IPS-18a (cell line): ENCODE data around the gene FBXO2.

Experiments used
- H3K27ac ChIP-seq: one replicate; pipeline ENCODE4 v1.5.1; 2013; ENCODE audit warnings: low read length
- H3K27me3 ChIP-seq: one replicate; pipeline ENCODE4 v1.6.1; 2013; ENCODE audit warnings: mild to moderate bottlenecking, low read length; ENCODE audit not compliant: control insufficient read depth, insufficient read depth
- H3K36me3 ChIP-seq: one replicate; pipeline ENCODE4 v1.6.1; 2013; ENCODE audit warnings: low read depth, low read length; ENCODE audit not compliant: control insufficient read depth
- H3K4me1 ChIP-seq: one replicate; pipeline ENCODE4 v1.6.1; 2013; ENCODE audit warnings: low read depth, low read length; ENCODE audit not compliant: control insufficient read depth
- H3K4me3 ChIP-seq: one replicate; pipeline ENCODE4 v1.5.1; 2013; ENCODE audit warnings: low read length
- H3K9ac ChIP-seq: one replicate; pipeline ENCODE4 v1.6.1; 2013; ENCODE audit warnings: mild to moderate bottlenecking, low read length, moderate library complexity
- H3K9me3 ChIP-seq: one replicate; pipeline ENCODE4 v1.6.1; 2013; ENCODE audit warnings: low read depth, low read length; ENCODE audit not compliant: control insufficient read depth

The FBXO2 gene

GRCh38 chr1:11659748-11660147, 5.5 kb upstream of the FBXO2 start:
- no peak overlapping the region for H3K9ac ChIP-seq
- H3K9me3 ChIP-seq, result no peaks in the 10 kb centered on the region
- peaks cover 7% of the 10 kb centered on the region for H3K4me1 ChIP-seq
- no peak overlapping the region for H3K4me3 ChIP-seq
- peaks cover 6% of the 10 kb centered on the region for H3K36me3 ChIP-seq
- peaks cover 7% of the 10 kb centered on the region for H3K27me3 ChIP-seq
- H3K27ac ChIP-seq, result no peak overlapping the region

DNA sequence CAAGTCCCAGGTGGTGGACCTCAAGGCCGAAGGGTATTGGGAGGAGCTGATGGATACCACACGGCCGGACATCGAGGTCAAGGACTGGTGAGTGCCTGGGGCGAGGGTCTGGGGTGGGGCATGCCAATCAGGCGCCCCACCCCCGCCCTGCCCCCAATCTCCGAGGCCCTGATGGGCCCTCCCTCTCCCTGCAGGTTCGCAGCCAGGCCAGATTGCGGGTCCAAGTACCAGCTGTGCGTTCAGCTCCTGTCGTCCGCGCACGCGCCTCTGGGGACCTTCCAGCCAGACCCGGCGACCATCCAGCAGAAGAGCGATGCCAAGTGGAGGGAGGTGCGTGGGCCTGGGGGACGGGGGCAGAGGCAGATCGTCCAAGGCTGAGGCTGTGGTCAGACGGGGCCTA, 4.3 kb upstream of the FBXO2 start:
- Histone ChIP-seq H3K27ac (no peak overlapping the region), H3K9ac (no peak overlapping the region), H3K4me1 (peaks cover 7% of the 10 kb centered on the region), H3K9me3 (no peaks in the 10 kb centered on the region), H3K4me3 (no peak overlapping the region), H3K27me3 (peaks cover 10% of the 10 kb centered on the region), H3K36me3 (peaks cover 6% of the 10 kb centered on the region)

GRCh38 chr1:11657654-11658053, 3.4 kb upstream of the FBXO2 start:
- H3K9me3 ChIP-seq, result no peaks in the 10 kb centered on the region
- peaks cover 15% of the 10 kb centered on the region for H3K27me3 ChIP-seq
- H3K4me3 ChIP-seq, result no peak overlapping the region
- no peak overlapping the region for H3K9ac ChIP-seq
- peaks cover 6% of the 10 kb centered on the region for H3K36me3 ChIP-seq
- H3K4me1 ChIP-seq, result peaks cover 14% of the 10 kb centered on the region
- no peak overlapping the region for H3K27ac ChIP-seq

- peak overlapping the region; percentile 62 for H3K4me3 ChIP-seq
- no peak overlapping the region for H3K27ac ChIP-seq
- peak overlapping the region; percentile 32 for H3K9ac ChIP-seq
- H3K36me3 ChIP-seq, result peaks cover under 1% of the 10 kb centered on the region
- H3K4me1 ChIP-seq, result peaks cover 14% of the 10 kb centered on the region
- no peaks in the 10 kb centered on the region for H3K9me3 ChIP-seq
- H3K27me3 ChIP-seq, result peaks cover 40% of the 10 kb centered on the region
Measured at GRCh38 chr1:11654939-11655808, 945 bp upstream of the FBXO2 start.

DNA sequence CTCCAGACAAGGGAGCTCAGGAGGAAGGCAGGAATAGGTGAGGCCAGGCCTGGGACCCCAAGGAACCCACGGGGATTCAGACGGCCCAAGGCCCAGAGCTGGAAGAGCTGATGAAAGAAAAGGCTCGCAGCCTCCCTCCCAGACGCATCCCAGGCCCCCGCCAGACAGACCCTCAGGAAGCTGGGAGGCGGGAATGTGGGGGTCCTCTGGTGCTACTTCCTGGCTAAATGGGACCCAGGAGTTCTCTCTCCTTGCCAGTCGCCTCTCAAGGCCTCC, 430 bp downstream of the FBXO2 start:
- Histone ChIP-seq H3K4me3 (peak overlapping the region; percentile 61), H3K9me3 (no peaks in the 10 kb centered on the region), H3K9ac (peak overlapping the region; percentile 13), H3K36me3 (no peaks in the 10 kb centered on the region), H3K27me3 (peaks cover 50% of the 10 kb centered on the region), H3K4me1 (peaks cover 14% of the 10 kb centered on the region), H3K27ac (no peak overlapping the region)

- H3K27ac ChIP-seq, result no peak overlapping the region
- peak overlapping the region; percentile 13 for H3K9ac ChIP-seq
- no peaks in the 10 kb centered on the region for H3K36me3 ChIP-seq
- no peaks in the 10 kb centered on the region for H3K9me3 ChIP-seq
- peak overlapping the region; percentile 61 for H3K4me3 ChIP-seq
- H3K27me3 ChIP-seq, result peaks cover 50% of the 10 kb centered on the region
- peaks cover 14% of the 10 kb centered on the region for H3K4me1 ChIP-seq
Measured at GRCh38 chr1:11653101-11653860, 948 bp downstream of the FBXO2 start.

- Histone ChIP-seq H3K9me3 (no peaks in the 10 kb centered on the region), H3K36me3 (no peaks in the 10 kb centered on the region), H3K4me3 (no peak overlapping the region), H3K27me3 (peaks cover 50% of the 10 kb centered on the region), H3K9ac (no peak overlapping the region), H3K4me1 (peaks cover 14% of the 10 kb centered on the region), H3K27ac (no peak overlapping the region)
Measured at GRCh38 chr1:11652203-11652780, 1.9 kb downstream of the FBXO2 start.

DNA sequence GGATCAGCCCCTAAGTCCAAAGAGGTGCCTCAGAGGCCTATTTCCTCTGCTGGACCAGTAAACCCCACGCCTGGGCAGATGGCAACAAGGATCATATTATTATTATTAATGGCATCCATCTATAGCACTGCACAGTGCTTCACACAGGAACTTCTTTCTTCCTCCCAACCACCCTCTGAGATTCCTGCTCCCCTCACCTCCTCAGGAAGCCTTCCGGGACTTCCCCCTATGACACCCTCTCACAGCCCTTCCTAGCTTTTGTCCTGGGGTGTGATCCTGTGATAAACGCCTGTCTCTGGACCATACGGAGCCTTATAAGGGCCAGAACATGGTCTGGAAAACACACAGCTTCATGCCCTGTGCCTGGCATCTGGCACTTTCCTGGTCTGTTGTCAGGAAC, 3.2 kb downstream of the FBXO2 start:
- peaks cover 50% of the 10 kb centered on the region for H3K27me3 ChIP-seq
- H3K36me3 ChIP-seq, result no peaks in the 10 kb centered on the region
- no peaks in the 10 kb centered on the region for H3K9me3 ChIP-seq
- H3K4me3 ChIP-seq, result peak overlapping the region; percentile 7
- peaks cover 14% of the 10 kb centered on the region for H3K4me1 ChIP-seq
- H3K27ac ChIP-seq, result no peak overlapping the region
- H3K9ac ChIP-seq, result no peak overlapping the region

DNA sequence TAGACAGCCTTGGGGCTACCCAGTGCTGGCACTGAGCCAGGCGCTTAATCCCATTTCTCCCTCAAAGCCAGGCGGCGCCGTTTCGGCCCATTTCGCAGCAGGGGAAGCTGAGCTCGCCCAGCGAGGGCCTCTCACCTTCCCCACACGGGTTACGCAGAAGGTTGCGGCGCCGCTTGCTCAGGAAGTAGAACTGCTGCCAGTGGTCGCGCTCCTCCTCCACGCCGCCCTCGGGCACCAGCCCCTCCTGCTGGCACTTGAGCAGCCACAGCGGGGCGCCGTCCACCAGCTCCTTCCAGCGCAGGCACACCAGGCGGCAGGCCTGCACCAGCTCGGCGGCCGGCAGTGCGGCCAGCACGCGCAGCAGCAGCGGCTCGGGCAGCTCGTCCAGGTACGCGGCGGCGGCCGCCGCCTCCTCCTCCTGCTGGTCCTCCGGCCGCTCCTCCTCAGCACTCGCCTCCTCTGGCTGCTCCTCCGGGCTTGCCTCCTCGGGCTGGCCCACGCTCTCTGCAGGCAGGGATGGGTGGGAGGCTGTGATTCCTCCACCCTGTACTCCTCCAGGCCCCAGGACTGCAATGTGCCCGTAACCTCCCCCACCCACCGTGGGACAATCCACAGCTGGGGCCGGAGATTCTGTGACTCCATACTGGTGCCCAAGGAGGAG, 3.8 kb downstream of the FBXO2 start:
- H3K4me1 ChIP-seq, result peaks cover 9% of the 10 kb centered on the region
- H3K36me3 ChIP-seq, result no peaks in the 10 kb centered on the region
- H3K27ac ChIP-seq, result no peak overlapping the region
- H3K27me3 ChIP-seq, result peaks cover 50% of the 10 kb centered on the region
- H3K9me3 ChIP-seq, result no peaks in the 10 kb centered on the region
- H3K4me3 ChIP-seq, result peak overlapping the region; percentile 7
- no peak overlapping the region for H3K9ac ChIP-seq

DNA sequence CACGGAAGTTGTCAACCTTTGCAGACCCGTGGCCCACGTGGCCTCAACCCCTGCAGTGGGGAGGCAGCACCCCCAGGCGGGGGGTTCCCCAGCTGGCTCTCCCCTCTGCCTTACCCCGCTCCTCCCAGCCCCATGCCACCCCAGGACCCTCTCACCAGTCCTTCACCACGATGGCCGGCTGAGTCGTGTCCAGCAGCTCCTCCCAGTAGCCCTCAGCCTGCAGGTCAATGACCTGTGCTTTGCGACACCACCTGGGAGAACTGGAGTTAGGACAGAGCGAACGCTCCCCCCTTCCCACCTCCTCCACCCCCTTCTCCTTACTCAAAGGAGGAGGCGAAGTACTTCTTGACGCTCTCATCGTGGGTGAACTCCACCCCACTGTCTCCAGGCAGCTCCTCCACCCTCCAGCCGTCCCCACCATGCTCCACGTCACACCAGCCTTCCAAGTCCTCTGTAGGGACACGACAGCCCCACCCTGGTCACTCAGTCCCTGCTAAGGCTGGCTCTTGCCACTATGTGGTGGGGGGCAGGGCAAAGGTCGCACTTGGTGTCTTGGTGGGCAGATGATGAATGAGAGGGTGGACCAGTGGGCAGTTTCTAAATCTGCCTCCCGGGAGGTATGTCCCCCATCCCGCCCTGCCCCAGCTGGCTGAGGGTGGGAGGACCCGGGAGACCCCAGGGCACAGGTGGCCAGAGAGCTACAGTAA, 4.5 kb downstream of the FBXO2 start:
- Histone ChIP-seq H3K4me1 (peaks cover 7% of the 10 kb centered on the region), H3K27me3 (peaks cover 50% of the 10 kb centered on the region), H3K36me3 (no peaks in the 10 kb centered on the region), H3K9me3 (no peaks in the 10 kb centered on the region), H3K9ac (no peak overlapping the region), H3K27ac (no peak overlapping the region), H3K4me3 (no peak overlapping the region)

- no peak overlapping the region for H3K27ac ChIP-seq
- H3K4me1 ChIP-seq, result peaks cover 7% of the 10 kb centered on the region
- no peak overlapping the region for H3K9ac ChIP-seq
- no peaks in the 10 kb centered on the region for H3K36me3 ChIP-seq
- H3K4me3 ChIP-seq, result no peak overlapping the region
- H3K9me3 ChIP-seq, result no peaks in the 10 kb centered on the region
- H3K27me3 ChIP-seq, result peaks cover 50% of the 10 kb centered on the region
Measured at GRCh38 chr1:11649237-11649623, 5.0 kb downstream of the FBXO2 start.
